SK-N-SH (cell line): ENCODE data around the gene CDH23. TPM values are rescaled to one million over a fixed set of nuclear protein-coding genes. Genes with fewer than 3 reads are reported as not detected.

Experiments
- CTCF ChIA-PET: fragments of 300-600, 350-600 bp; formaldehyde crosslinking; extraction: SDS; loops from one replicate; lab custom pipeline; 2021; lab: Yijun Ruan, JAX
- POLR2A ChIA-PET: fragments of 350-600 bp; sonication (Branson Sonifier 250); formaldehyde crosslinking; extraction: SDS; loops from one replicate; lab custom pipeline; 2020; ENCODE audit warnings: antibody characterized with exemption, inconsistent platforms; lab: Yijun Ruan, JAX
- DNase-seq: peaks from one replicate; pipeline ENCODE4 v3.0.0; 2012
- H2AFZ ChIP-seq: fragments of 200-600 bp; sonication (generic); 2 replicates; pipeline ENCODE4 v1.8.1; 2016; ENCODE audit warnings: antibody characterized with exemption, mild to moderate bottlenecking, low read depth
- H3F3A ChIP-seq: fragments of 200-600 bp; sonication (generic); replicated peaks from 2 replicates; pipeline ENCODE3; 2016; ENCODE audit warnings: antibody characterized with exemption, mild to moderate bottlenecking; ENCODE audit not compliant: insufficient read depth
- H3K27ac ChIP-seq, 2 experiments: fragments of 200-500 bp in 1 of 2; fragments of 200-600 bp in 1 of 2; sonication (Bioruptor generic) in 1 of 2; sonication (generic), shearing (Covaris generic) in 1 of 2; 2 replicates each; pipeline versions ENCODE4 v1.5.1 to v1.6.1; 2014 to 2016; ENCODE audit warnings: low read depth in 2 of 2, inconsistent platforms in 1 of 2, low read length in 1 of 2, mild to moderate bottlenecking in 1 of 2, mixed read lengths in 1 of 2
- H3K27me3 ChIP-seq: fragments of 200-600 bp; sonication (generic), shearing (Covaris generic); 2 replicates; pipeline ENCODE4 v1.6.1; 2016; ENCODE audit warnings: mixed run types; ENCODE audit not compliant: insufficient read depth
- H3K36me3 ChIP-seq, 2 experiments: fragments of 200-500 bp in 1 of 2; fragments of 200-600 bp in 1 of 2; sonication (Bioruptor generic) in 1 of 2; sonication (generic) in 1 of 2; replicated peaks in 1 of 2; 2 replicates each; pipeline versions ENCODE3 to v1.5.1; 2014 to 2016; ENCODE audit warnings: low read length in 1 of 2, mild to moderate bottlenecking in 1 of 2; ENCODE audit not compliant: insufficient read depth in 2 of 2, control insufficient read depth in 1 of 2
- H3K4me1 ChIP-seq, 2 experiments: fragments of 200-500 bp in 1 of 2; fragments of 200-600 bp in 1 of 2; sonication (Bioruptor generic) in 1 of 2; sonication (generic), shearing (Covaris generic) in 1 of 2; 2 replicates each; pipeline versions ENCODE4 v1.5.1 to v1.6.1; 2014 to 2016; ENCODE audit warnings: low read depth in 1 of 2, low read length in 1 of 2, mixed run types in 1 of 2; ENCODE audit not compliant: insufficient read depth in 2 of 2, control insufficient read depth in 1 of 2
- H3K4me2 ChIP-seq: fragments of 200-600 bp; sonication (generic), shearing (Covaris generic); 2 replicates; pipeline ENCODE4 v1.6.1; 2017; ENCODE audit warnings: mixed run types
- H3K4me3 ChIP-seq, 2 experiments: fragments of 200-500 bp in 1 of 2; fragments of 200-600 bp in 1 of 2; sonication (Bioruptor generic) in 1 of 2; sonication (generic), shearing (Covaris generic) in 1 of 2; 2 replicates each; pipeline versions ENCODE4 v1.5.1 to v1.8.1; 2014 to 2016; ENCODE audit warnings: low read depth in 2 of 2, inconsistent platforms in 1 of 2, low read length in 1 of 2, mild to moderate bottlenecking in 1 of 2, mixed read lengths in 1 of 2, moderate library complexity in 1 of 2
- H3K79me2 ChIP-seq: fragments of 200-600 bp; sonication (generic); 2 replicates; pipeline ENCODE4 v1.8.1; 2017; ENCODE audit warnings: mild to moderate bottlenecking; ENCODE audit not compliant: insufficient read depth
- H3K9ac ChIP-seq: fragments of 200-600 bp; sonication (generic); 2 replicates; pipeline ENCODE4 v1.6.1; 2017; ENCODE audit warnings: mixed run types
- H3K9me2 ChIP-seq: fragments of 200-600 bp; sonication (generic); 2 replicates; pipeline ENCODE4 v1.6.1; 2017; ENCODE audit warnings: mixed run types
- H3K9me3 ChIP-seq: fragments of 200-600 bp; sonication (generic); 2 replicates; pipeline ENCODE4 v1.6.1; 2017; ENCODE audit warnings: mixed run types, mild to moderate bottlenecking, moderate library complexity
- H4K20me1 ChIP-seq: fragments of 200-600 bp; sonication (generic); 2 replicates; pipeline ENCODE4 v1.6.1; 2017; ENCODE audit warnings: mild to moderate bottlenecking, mixed run types; ENCODE audit not compliant: insufficient read depth
- CTCF ChIP-seq: fragments of 200-600 bp; sonication (generic); IDR thresholded peaks from 2 replicates; pipeline ENCODE4 v1.6.1; 2017; ENCODE audit warnings: antibody characterized with exemption, mild to moderate bottlenecking, moderate library complexity
- EZH2phosphoT487 ChIP-seq: fragments of 200-600 bp; sonication (generic); IDR thresholded peaks from 2 replicates; pipeline ENCODE4 v1.6.1; 2017; ENCODE audit warnings: low read depth, mixed run types, mild to moderate bottlenecking, antibody characterized with exemption, moderate library complexity, borderline replicate concordance
- FOSL2 ChIP-seq: IDR thresholded peaks from 2 replicates; pipeline ENCODE4 v1.4.0; 2012; ENCODE audit warnings: low read depth, mild to moderate bottlenecking, moderate library complexity, borderline replicate concordance
- FOXM1 ChIP-seq: IDR thresholded peaks from 2 replicates; pipeline ENCODE4 v1.4.0; 2012; ENCODE audit warnings: low read depth, mild to moderate bottlenecking
- GATA2 ChIP-seq: sonication (generic); formaldehyde crosslinking; IDR thresholded peaks from 2 replicates; pipeline ENCODE4 v1.5.0; 2020; ENCODE audit warnings: mild to moderate bottlenecking, missing genetic modification reagents
- IRF3 ChIP-seq: fragments of 150-350 bp; IDR thresholded peaks from 2 replicates; pipeline ENCODE4 v1.6.1; 2016; ENCODE audit warnings: mild to moderate bottlenecking, low read depth, low read length
- NRF1 ChIP-seq: IDR thresholded peaks from 2 replicates; pipeline ENCODE4 v1.6.1; 2012; ENCODE audit warnings: low read depth, mild to moderate bottlenecking, low read length
- POLR2AphosphoS5 ChIP-seq: IDR thresholded peaks from 2 replicates; pipeline ENCODE4 v1.6.1; 2012; ENCODE audit warnings: low read depth, low read length
- YY1 ChIP-seq: IDR thresholded peaks from 2 replicates; pipeline ENCODE4 v1.4.0; 2012; ENCODE audit warnings: low read depth, mild to moderate bottlenecking
- WGBS: methylation state at CpG from one replicate; pipeline ENCODE4 v1.1.6; 2017; ENCODE audit warnings: low lambda C conversion rate; 5-methylcytosine and 5-hydroxymethylcytosine counted together
- polyA plus RNA-seq, 3 experiments: library from polyadenylated mRNA; depleted of rRNA; stranded (reverse); fragments of >200 nt; gene quantifications; 2 replicates each; pipeline ENCODE4 v1.2.3, GENCODE V29; 2012
- TF ChIP-seq, protein P1 (sequence below): IDR thresholded peaks from 2 replicates; pipeline ENCODE4 v1.6.1; 2012; ENCODE audit warnings: mild to moderate bottlenecking, low read depth, low read length, moderate library complexity
- TF ChIP-seq, protein P2 (sequence below): IDR thresholded peaks from 2 replicates; pipeline ENCODE4 v1.4.0; 2012; ENCODE audit warnings: low read depth, borderline replicate concordance

The CDH23 gene
- polyA plus RNA-seq, 1 of the 3 experiments (the other 2 are of a cell fraction): 0.03 TPM

GRCh38 chr10:71618598-71618997 is 221.9 kb downstream of the CDH23 start:
- ChIA-PET CTCF (interaction anchor here (0.7 to 3.9 kb wide), 4 partner anchors 9 to 234 kb away, joined by 3 to 37 read pairs (median 4); partner anchors contain the start of gene VSIR), POLR2A (no interaction called here)

More at GRCh38 chr10:71618598-71618997, 221.9 kb downstream of the CDH23 start:
- H3K79me2 ChIP-seq: no peaks in the 10 kb centered on the region
- H3K9me2 ChIP-seq: no peaks in the 10 kb centered on the region
- no peak overlapping the region for H3K27ac ChIP-seq
- H3K36me3 ChIP-seq: no peaks in the 10 kb centered on the region
- TF ChIP-seq CTCF (no peak), GATA2 (CRISPR knock-in tag) (no peak), YY1 (no peak), EZH2phosphoT487 (no peak), NRF1 (no peak), FOSL2 (no peak), POLR2AphosphoS5 (no peak), FOXM1 (no peak), IRF3 (no peak)
- TF ChIP-seq, protein P1, sequence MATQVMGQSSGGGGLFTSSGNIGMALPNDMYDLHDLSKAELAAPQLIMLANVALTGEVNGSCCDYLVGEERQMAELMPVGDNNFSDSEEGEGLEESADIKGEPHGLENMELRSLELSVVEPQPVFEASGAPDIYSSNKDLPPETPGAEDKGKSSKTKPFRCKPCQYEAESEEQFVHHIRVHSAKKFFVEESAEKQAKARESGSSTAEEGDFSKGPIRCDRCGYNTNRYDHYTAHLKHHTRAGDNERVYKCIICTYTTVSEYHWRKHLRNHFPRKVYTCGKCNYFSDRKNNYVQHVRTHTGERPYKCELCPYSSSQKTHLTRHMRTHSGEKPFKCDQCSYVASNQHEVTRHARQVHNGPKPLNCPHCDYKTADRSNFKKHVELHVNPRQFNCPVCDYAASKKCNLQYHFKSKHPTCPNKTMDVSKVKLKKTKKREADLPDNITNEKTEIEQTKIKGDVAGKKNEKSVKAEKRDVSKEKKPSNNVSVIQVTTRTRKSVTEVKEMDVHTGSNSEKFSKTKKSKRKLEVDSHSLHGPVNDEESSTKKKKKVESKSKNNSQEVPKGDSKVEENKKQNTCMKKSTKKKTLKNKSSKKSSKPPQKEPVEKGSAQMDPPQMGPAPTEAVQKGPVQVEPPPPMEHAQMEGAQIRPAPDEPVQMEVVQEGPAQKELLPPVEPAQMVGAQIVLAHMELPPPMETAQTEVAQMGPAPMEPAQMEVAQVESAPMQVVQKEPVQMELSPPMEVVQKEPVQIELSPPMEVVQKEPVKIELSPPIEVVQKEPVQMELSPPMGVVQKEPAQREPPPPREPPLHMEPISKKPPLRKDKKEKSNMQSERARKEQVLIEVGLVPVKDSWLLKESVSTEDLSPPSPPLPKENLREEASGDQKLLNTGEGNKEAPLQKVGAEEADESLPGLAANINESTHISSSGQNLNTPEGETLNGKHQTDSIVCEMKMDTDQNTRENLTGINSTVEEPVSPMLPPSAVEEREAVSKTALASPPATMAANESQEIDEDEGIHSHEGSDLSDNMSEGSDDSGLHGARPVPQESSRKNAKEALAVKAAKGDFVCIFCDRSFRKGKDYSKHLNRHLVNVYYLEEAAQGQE: no peak
- TF ChIP-seq, protein P2, sequence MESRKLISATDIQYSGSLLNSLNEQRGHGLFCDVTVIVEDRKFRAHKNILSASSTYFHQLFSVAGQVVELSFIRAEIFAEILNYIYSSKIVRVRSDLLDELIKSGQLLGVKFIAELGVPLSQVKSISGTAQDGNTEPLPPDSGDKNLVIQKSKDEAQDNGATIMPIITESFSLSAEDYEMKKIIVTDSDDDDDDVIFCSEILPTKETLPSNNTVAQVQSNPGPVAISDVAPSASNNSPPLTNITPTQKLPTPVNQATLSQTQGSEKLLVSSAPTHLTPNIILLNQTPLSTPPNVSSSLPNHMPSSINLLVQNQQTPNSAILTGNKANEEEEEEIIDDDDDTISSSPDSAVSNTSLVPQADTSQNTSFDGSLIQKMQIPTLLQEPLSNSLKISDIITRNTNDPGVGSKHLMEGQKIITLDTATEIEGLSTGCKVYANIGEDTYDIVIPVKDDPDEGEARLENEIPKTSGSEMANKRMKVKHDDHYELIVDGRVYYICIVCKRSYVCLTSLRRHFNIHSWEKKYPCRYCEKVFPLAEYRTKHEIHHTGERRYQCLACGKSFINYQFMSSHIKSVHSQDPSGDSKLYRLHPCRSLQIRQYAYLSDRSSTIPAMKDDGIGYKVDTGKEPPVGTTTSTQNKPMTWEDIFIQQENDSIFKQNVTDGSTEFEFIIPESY: no peak
- H3K4me1 ChIP-seq: peaks cover 20 to 30% of the 10 kb centered on the region in 2 experiments; a peak in 1 of 4 replicates
- no peaks in the 10 kb centered on the region for H3K27me3 ChIP-seq
- H3K9me3 ChIP-seq: no peaks in the 10 kb centered on the region
- DNase-seq: no peak
- no peaks in the 10 kb centered on the region for H4K20me1 ChIP-seq
- H3K9ac ChIP-seq: no peak overlapping the region
- 79% methylated on average over 7 of the region's 8 CpGs for WGBS
- no peak overlapping the region for H2AFZ ChIP-seq
- no peak overlapping the region for H3K4me3 ChIP-seq
- no peak overlapping the region for H3K4me2 ChIP-seq
- H3F3A ChIP-seq: no peaks in the 10 kb centered on the region
